GM21423 (cell line): Measurements from ENCODE around the gene MAP10.
"Not testable (repeated sequence)": the region's sequence is repeated elsewhere in the genome, so short reads cannot be mapped to it uniquely, and the experiment has no call there.

Experiments
- ATAC-seq: cut with Tn5 transposase; IDR thresholded peaks from one replicate; pipeline ENCODE4 v1.9.1; 2021; ENCODE audit warnings: mild to moderate bottlenecking, moderate library complexity; ENCODE audit not compliant: unreplicated experiment

The MAP10 gene

GRCh38 chr1:232805269-232806185, at the start of gene MAP10:
Gene MAP10 (plus strand): TSS chr1:232805416. CDS start chr1:232805450, 34 bp downstream.
- ATAC-seq, result peak; percentile 92

- no peak for ATAC-seq
Observed at GRCh38 chr1:232764458-232765251, 40.6 kb upstream of the MAP10 start.

GRCh38 chr1:232765542-232765941, 39.7 kb upstream of the MAP10 start:
- no peak for ATAC-seq

GRCh38 chr1:232766241-232766890, 38.9 kb upstream of the MAP10 start:
- peak; percentile 86 for ATAC-seq

- no peak for ATAC-seq
Observed at GRCh38 chr1:232766904-232767303, 38.3 kb upstream of the MAP10 start.

- no peak for ATAC-seq
Observed at GRCh38 chr1:232767305-232768074, 37.7 kb upstream of the MAP10 start.

GRCh38 chr1:232768793-232769192, 36.4 kb upstream of the MAP10 start:
- ATAC-seq, result no peak

GRCh38 chr1:232769733-232770132, 35.5 kb upstream of the MAP10 start:
- no peak for ATAC-seq

- ATAC-seq, result no peak
Observed at GRCh38 chr1:232773752-232774151, 31.5 kb upstream of the MAP10 start.

GRCh38 chr1:232776526-232777106, 28.6 kb upstream of the MAP10 start:
- no peak for ATAC-seq

GRCh38 chr1:232780354-232780753, 24.9 kb upstream of the MAP10 start:
- ATAC-seq, result no peak

GRCh38 chr1:232784794-232785193, 20.4 kb upstream of the MAP10 start:
- no peak for ATAC-seq

- ATAC-seq, result not testable (repeated sequence)
Observed at GRCh38 chr1:232785630-232786029, 19.6 kb upstream of the MAP10 start.

- no peak for ATAC-seq
Observed at GRCh38 chr1:232786845-232787455, 18.3 kb upstream of the MAP10 start.

GRCh38 chr1:232788235-232788872, 16.9 kb upstream of the MAP10 start:
- no peak for ATAC-seq

- no peak for ATAC-seq
Observed at GRCh38 chr1:232789651-232790050, 15.6 kb upstream of the MAP10 start.

GRCh38 chr1:232792949-232793348, 12.3 kb upstream of the MAP10 start:
- no peak for ATAC-seq

- no peak for ATAC-seq
Observed at GRCh38 chr1:232793944-232794343, 11.3 kb upstream of the MAP10 start.

- ATAC-seq, result no peak
Observed at GRCh38 chr1:232795497-232796053, 9.6 kb upstream of the MAP10 start.
